Breast epithelium (tissue), 3 donors: Measurements from ENCODE around the gene NHLRC4.

ENCODE experiments used
- CTCF ChIP-seq, 3 donors: fragments of 450-650 bp; IDR thresholded peaks; one replicate each; pipeline ENCODE4 v1.5.1; 2016 to 2017; ENCODE audit warnings: antibody characterized with exemption in 3 of 3, mild to moderate bottlenecking in 3 of 3, moderate library complexity in 3 of 3
- POLR2A ChIP-seq: fragments of 450-650 bp; IDR thresholded peaks from one replicate; pipeline ENCODE4 v1.6.1; 2016; ENCODE audit warnings: antibody characterized with exemption, mild to moderate bottlenecking, moderate library complexity

DNA sequence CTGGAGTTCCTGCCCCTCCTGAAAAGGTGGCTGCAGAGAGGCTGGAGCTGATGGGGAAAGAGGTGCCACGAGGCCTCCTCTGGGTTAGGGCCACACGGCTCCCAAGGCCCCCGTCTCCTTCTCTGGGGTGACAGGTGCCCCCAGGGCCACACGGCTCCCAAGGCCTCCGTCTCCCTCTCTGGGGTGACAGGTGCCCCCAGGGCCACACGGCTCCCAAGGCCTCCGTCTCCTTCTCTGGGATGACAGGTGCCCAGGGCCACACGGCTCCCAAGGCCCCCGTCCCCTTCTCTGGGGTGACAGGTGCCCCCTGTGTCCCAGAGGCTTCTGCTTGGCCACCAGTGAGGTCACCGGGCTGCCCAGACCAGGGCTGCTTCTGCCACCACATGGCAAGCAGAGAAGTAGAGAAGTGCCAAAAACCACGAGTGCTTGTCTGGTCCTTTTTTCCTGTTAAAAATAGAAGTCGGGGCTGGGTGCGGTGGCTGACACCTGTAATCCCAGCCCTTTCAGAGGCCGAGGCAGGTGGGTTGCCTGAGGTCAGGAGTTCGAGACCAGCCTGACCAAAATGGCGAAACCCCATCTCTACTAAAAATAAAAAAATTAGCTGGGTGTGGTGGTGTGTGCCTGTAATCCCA lies 35.2 kb upstream of the NHLRC4 start:
- TF ChIP-seq POLR2A (no peak), CTCF (IDR thresholded peaks at IDR 0.05) (no peak)
